SK-N-SH (cell line): ENCODE measurements around the gene BTNL8. TPM values are rescaled to one million over a fixed set of nuclear protein-coding genes. Genes with fewer than 3 reads are reported as not detected.

Source experiments
- CTCF ChIA-PET: fragments of 300-600, 350-600 bp; formaldehyde crosslinking; extraction: SDS; loops from one replicate; lab custom pipeline; 2021; lab: Yijun Ruan, JAX
- POLR2A ChIA-PET: fragments of 350-600 bp; sonication (Branson Sonifier 250); formaldehyde crosslinking; extraction: SDS; loops from one replicate; lab custom pipeline; 2020; ENCODE audit warnings: antibody characterized with exemption, inconsistent platforms; lab: Yijun Ruan, JAX
- DNase-seq: peaks from one replicate; pipeline ENCODE4 v3.0.0; 2012
- H2AFZ ChIP-seq: fragments of 200-600 bp; sonication (generic); 2 replicates; pipeline ENCODE4 v1.8.1; 2016; ENCODE audit warnings: antibody characterized with exemption, mild to moderate bottlenecking, low read depth
- H3F3A ChIP-seq: fragments of 200-600 bp; sonication (generic); replicated peaks from 2 replicates; pipeline ENCODE3; 2016; ENCODE audit warnings: antibody characterized with exemption, mild to moderate bottlenecking; ENCODE audit not compliant: insufficient read depth
- H3K27ac ChIP-seq, 2 experiments: fragments of 200-500 bp in 1 of 2; fragments of 200-600 bp in 1 of 2; sonication (Bioruptor generic) in 1 of 2; sonication (generic), shearing (Covaris generic) in 1 of 2; 2 replicates each; pipeline versions ENCODE4 v1.5.1 to v1.6.1; 2014 to 2016; ENCODE audit warnings: low read depth in 2 of 2, inconsistent platforms in 1 of 2, low read length in 1 of 2, mild to moderate bottlenecking in 1 of 2, mixed read lengths in 1 of 2
- H3K27me3 ChIP-seq: fragments of 200-600 bp; sonication (generic), shearing (Covaris generic); 2 replicates; pipeline ENCODE4 v1.6.1; 2016; ENCODE audit warnings: mixed run types; ENCODE audit not compliant: insufficient read depth
- H3K36me3 ChIP-seq, 2 experiments: fragments of 200-500 bp in 1 of 2; fragments of 200-600 bp in 1 of 2; sonication (Bioruptor generic) in 1 of 2; sonication (generic) in 1 of 2; replicated peaks in 1 of 2; 2 replicates each; pipeline versions ENCODE3 to v1.5.1; 2014 to 2016; ENCODE audit warnings: low read length in 1 of 2, mild to moderate bottlenecking in 1 of 2; ENCODE audit not compliant: insufficient read depth in 2 of 2, control insufficient read depth in 1 of 2
- H3K4me1 ChIP-seq, 2 experiments: fragments of 200-500 bp in 1 of 2; fragments of 200-600 bp in 1 of 2; sonication (Bioruptor generic) in 1 of 2; sonication (generic), shearing (Covaris generic) in 1 of 2; 2 replicates each; pipeline versions ENCODE4 v1.5.1 to v1.6.1; 2014 to 2016; ENCODE audit warnings: low read depth in 1 of 2, low read length in 1 of 2, mixed run types in 1 of 2; ENCODE audit not compliant: insufficient read depth in 2 of 2, control insufficient read depth in 1 of 2
- H3K4me2 ChIP-seq: fragments of 200-600 bp; sonication (generic), shearing (Covaris generic); 2 replicates; pipeline ENCODE4 v1.6.1; 2017; ENCODE audit warnings: mixed run types
- H3K4me3 ChIP-seq, 2 experiments: fragments of 200-500 bp in 1 of 2; fragments of 200-600 bp in 1 of 2; sonication (Bioruptor generic) in 1 of 2; sonication (generic), shearing (Covaris generic) in 1 of 2; 2 replicates each; pipeline versions ENCODE4 v1.5.1 to v1.8.1; 2014 to 2016; ENCODE audit warnings: low read depth in 2 of 2, inconsistent platforms in 1 of 2, low read length in 1 of 2, mild to moderate bottlenecking in 1 of 2, mixed read lengths in 1 of 2, moderate library complexity in 1 of 2
- H3K79me2 ChIP-seq: fragments of 200-600 bp; sonication (generic); 2 replicates; pipeline ENCODE4 v1.8.1; 2017; ENCODE audit warnings: mild to moderate bottlenecking; ENCODE audit not compliant: insufficient read depth
- H3K9ac ChIP-seq: fragments of 200-600 bp; sonication (generic); 2 replicates; pipeline ENCODE4 v1.6.1; 2017; ENCODE audit warnings: mixed run types
- H3K9me2 ChIP-seq: fragments of 200-600 bp; sonication (generic); 2 replicates; pipeline ENCODE4 v1.6.1; 2017; ENCODE audit warnings: mixed run types
- H3K9me3 ChIP-seq: fragments of 200-600 bp; sonication (generic); 2 replicates; pipeline ENCODE4 v1.6.1; 2017; ENCODE audit warnings: mixed run types, mild to moderate bottlenecking, moderate library complexity
- H4K20me1 ChIP-seq: fragments of 200-600 bp; sonication (generic); 2 replicates; pipeline ENCODE4 v1.6.1; 2017; ENCODE audit warnings: mild to moderate bottlenecking, mixed run types; ENCODE audit not compliant: insufficient read depth
- CTCF ChIP-seq: fragments of 200-600 bp; sonication (generic); IDR thresholded peaks from 2 replicates; pipeline ENCODE4 v1.6.1; 2017; ENCODE audit warnings: antibody characterized with exemption, mild to moderate bottlenecking, moderate library complexity
- ELF1 ChIP-seq: IDR thresholded peaks from 2 replicates; pipeline ENCODE4 v1.4.0; 2012
- EP300 ChIP-seq, 2 experiments: IDR thresholded peaks; 2 replicates each; pipeline versions ENCODE4 v1.4.0 to v1.6.1; 2012; ENCODE audit warnings: borderline replicate concordance in 1 of 2, low read depth in 1 of 2, low read length in 1 of 2
- GABPA ChIP-seq: IDR thresholded peaks from 2 replicates; pipeline ENCODE4 v1.4.0; 2012; ENCODE audit warnings: low read depth, mild to moderate bottlenecking
- IRF3 ChIP-seq: fragments of 150-350 bp; IDR thresholded peaks from 2 replicates; pipeline ENCODE4 v1.6.1; 2016; ENCODE audit warnings: mild to moderate bottlenecking, low read depth, low read length
- JUND ChIP-seq: IDR thresholded peaks from 2 replicates; pipeline ENCODE4 v1.4.0; 2012
- POLR2AphosphoS5 ChIP-seq: IDR thresholded peaks from 2 replicates; pipeline ENCODE4 v1.6.1; 2012; ENCODE audit warnings: low read depth, low read length
- RAD21 ChIP-seq: IDR thresholded peaks from 2 replicates; pipeline ENCODE4 v1.6.1; 2012; ENCODE audit warnings: mild to moderate bottlenecking, low read length
- RXRA ChIP-seq: IDR thresholded peaks from 2 replicates; pipeline ENCODE4 v1.4.0; 2012; ENCODE audit warnings: low read depth, mild to moderate bottlenecking, borderline replicate concordance
- SIN3A ChIP-seq: IDR thresholded peaks from 2 replicates; pipeline ENCODE4 v1.6.1; 2012; ENCODE audit warnings: low read depth, mild to moderate bottlenecking, low read length, moderate library complexity, borderline replicate concordance
- SMC3 ChIP-seq: IDR thresholded peaks from 2 replicates; pipeline ENCODE4 v1.6.1; 2012; ENCODE audit warnings: low read depth, low read length, improper control_type of control experiment
- TAF1 ChIP-seq: IDR thresholded peaks from 2 replicates; pipeline ENCODE4 v1.6.1; 2012; ENCODE audit warnings: low read depth, mild to moderate bottlenecking, low read length, moderate library complexity, borderline replicate concordance
- TCF12 ChIP-seq: IDR thresholded peaks from 2 replicates; pipeline ENCODE4 v1.4.0; 2012
- USF1 ChIP-seq: IDR thresholded peaks from 2 replicates; pipeline ENCODE4 v1.4.0; 2012; ENCODE audit warnings: low read depth, borderline replicate concordance
- WGBS: methylation state at CpG from one replicate; pipeline ENCODE4 v1.1.6; 2017; ENCODE audit warnings: low lambda C conversion rate; 5-methylcytosine and 5-hydroxymethylcytosine counted together
- polyA plus RNA-seq, 3 experiments: library from polyadenylated mRNA; depleted of rRNA; stranded (reverse); fragments of >200 nt; gene quantifications; 2 replicates each; pipeline ENCODE4 v1.2.3, GENCODE V29; 2012
- TF ChIP-seq, protein P1 (sequence below): fragments of 150-350 bp; IDR thresholded peaks from 2 replicates; pipeline ENCODE4 v1.6.1; 2017; ENCODE audit warnings: antibody characterized with exemption, low read length, low read depth, borderline replicate concordance

BTNL8 gene
- polyA plus RNA-seq, 1 of the 3 experiments (the other 2 are of a cell fraction) = not detected

GRCh38 chr5:180908998-180909731, 10.2 kb downstream of the BTNL8 start:
- Histone ChIP-seq H3K36me3 (no peaks in the 10 kb centered on the region), H2AFZ (no peak overlapping the region)
- TF ChIP-seq SMC3 = no peak
- no peak for TF ChIP-seq EP300 (IDR thresholded peaks at IDR 0.05; ENCODE audit: borderline replicate concordance in 1 of 2, low read depth in 1 of 2, low read length in 1 of 2)
- no peak for TF ChIP-seq SIN3A
- no peak for TF ChIP-seq RXRA
- TF ChIP-seq, all 33 proteins: peak for 0
- no peaks in the 10 kb centered on the region for H3K79me2 ChIP-seq
- DNase-seq = no peak
- no peaks in the 10 kb centered on the region for H3K9me3 ChIP-seq
- H4K20me1 ChIP-seq = no peaks in the 10 kb centered on the region
- H3K9ac ChIP-seq = no peak overlapping the region
- H3K27me3 ChIP-seq = no peaks in the 10 kb centered on the region; the same call in 1 of the 2 replicates
- H3K4me1 ChIP-seq = no peaks in the 10 kb centered on the region
- ChIA-PET CTCF (no interaction called here), POLR2A (no interaction called here)
- H3F3A ChIP-seq = no peaks in the 10 kb centered on the region
- no peak overlapping the region for H3K4me2 ChIP-seq
- no peak overlapping the region for H3K27ac ChIP-seq
- H3K9me2 ChIP-seq = no peaks in the 10 kb centered on the region
- 14% methylated on average over 9 of the region's 9 CpGs for WGBS
- no peak overlapping the region for H3K4me3 ChIP-seq

DNA sequence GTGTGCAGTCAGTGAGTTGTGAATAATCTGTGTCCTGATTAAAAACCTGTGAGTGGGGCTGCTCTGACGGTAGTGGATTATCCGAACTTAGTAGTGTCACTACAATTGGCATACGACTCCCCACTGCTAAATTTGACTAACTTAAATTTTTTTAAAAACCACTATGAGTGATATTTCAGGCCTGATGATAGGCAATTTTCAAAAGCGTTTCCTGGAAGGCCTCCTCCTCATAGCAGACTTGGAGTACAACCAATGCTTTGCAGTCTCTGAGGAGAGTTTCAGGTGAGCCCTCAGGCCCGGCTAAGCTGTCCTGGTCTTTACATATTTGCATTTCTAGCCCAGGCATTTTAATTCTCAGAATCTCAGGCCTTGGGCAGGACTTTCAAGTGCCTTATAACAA, 10.8 kb downstream of the BTNL8 start:
- Histone ChIP-seq H3K4me1 (no peaks in the 10 kb centered on the region), H3K9me3 (no peaks in the 10 kb centered on the region), H3K79me2 (no peaks in the 10 kb centered on the region), H3K9me2 (no peaks in the 10 kb centered on the region), H3K4me2 (no peak overlapping the region), H3K27me3 (no peaks in the 10 kb centered on the region; the same call in 1 of the 2 replicates), H3F3A (no peaks in the 10 kb centered on the region), H3K27ac (no peak overlapping the region), H4K20me1 (no peaks in the 10 kb centered on the region)
- no peak for DNase-seq
- ChIA-PET CTCF (no interaction called here), POLR2A (no interaction called here)
- WGBS = 12% methylated on average over 5 of the region's 5 CpGs
- no peak for TF ChIP-seq JUND
- no peak for TF ChIP-seq RAD21
- no peak for TF ChIP-seq GABPA
- TF ChIP-seq RXRA = no peak
- TF ChIP-seq TCF12 = no peak
- TF ChIP-seq CTCF = no peak
- no peak for TF ChIP-seq USF1
- no peak for TF ChIP-seq SIN3A
- TF ChIP-seq IRF3 = no peak
- TF ChIP-seq, protein P1, sequence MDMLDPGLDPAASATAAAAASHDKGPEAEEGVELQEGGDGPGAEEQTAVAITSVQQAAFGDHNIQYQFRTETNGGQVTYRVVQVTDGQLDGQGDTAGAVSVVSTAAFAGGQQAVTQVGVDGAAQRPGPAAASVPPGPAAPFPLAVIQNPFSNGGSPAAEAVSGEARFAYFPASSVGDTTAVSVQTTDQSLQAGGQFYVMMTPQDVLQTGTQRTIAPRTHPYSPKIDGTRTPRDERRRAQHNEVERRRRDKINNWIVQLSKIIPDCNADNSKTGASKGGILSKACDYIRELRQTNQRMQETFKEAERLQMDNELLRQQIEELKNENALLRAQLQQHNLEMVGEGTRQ = no peak
- TF ChIP-seq ELF1 = no peak
- no peak for TF ChIP-seq POLR2AphosphoS5
- TF ChIP-seq TAF1 = no peak
- TF ChIP-seq, all 33 proteins: peak for 0
- H3K9ac ChIP-seq = no peak overlapping the region
- H3K4me3 ChIP-seq = no peak overlapping the region
- no peaks in the 10 kb centered on the region for H3K36me3 ChIP-seq
- no peak overlapping the region for H2AFZ ChIP-seq
